ENCODE data around the gene LRRC4C.

DNA sequence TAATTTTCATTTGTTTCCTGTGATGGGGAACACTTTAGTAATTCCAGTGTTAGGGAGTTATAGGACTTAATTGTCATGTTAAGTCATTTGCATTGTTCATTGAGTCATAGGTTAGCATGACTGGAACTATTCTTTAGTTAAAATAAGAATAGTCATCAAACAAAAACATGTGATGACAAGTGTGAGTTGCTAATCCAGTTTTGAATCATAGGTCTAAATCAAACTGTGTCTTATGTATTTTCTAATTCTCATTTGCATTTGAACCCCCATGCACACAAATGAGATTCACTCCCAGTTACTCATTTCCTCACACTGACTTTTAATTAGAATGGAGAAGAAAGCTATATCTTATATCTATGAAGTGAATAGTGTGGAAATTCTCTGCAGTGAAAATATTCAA is 405.6 kb downstream of the LRRC4C start:
- no peak for TF ChIP-seq POLR2AphosphoS5 (IDR thresholded peaks at IDR 0.05; ENCODE audit: low read depth, low read length)
- TF ChIP-seq, protein P1, sequence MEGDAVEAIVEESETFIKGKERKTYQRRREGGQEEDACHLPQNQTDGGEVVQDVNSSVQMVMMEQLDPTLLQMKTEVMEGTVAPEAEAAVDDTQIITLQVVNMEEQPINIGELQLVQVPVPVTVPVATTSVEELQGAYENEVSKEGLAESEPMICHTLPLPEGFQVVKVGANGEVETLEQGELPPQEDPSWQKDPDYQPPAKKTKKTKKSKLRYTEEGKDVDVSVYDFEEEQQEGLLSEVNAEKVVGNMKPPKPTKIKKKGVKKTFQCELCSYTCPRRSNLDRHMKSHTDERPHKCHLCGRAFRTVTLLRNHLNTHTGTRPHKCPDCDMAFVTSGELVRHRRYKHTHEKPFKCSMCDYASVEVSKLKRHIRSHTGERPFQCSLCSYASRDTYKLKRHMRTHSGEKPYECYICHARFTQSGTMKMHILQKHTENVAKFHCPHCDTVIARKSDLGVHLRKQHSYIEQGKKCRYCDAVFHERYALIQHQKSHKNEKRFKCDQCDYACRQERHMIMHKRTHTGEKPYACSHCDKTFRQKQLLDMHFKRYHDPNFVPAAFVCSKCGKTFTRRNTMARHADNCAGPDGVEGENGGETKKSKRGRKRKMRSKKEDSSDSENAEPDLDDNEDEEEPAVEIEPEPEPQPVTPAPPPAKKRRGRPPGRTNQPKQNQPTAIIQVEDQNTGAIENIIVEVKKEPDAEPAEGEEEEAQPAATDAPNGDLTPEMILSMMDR (IDR thresholded peaks at IDR 0.05), result no peak

All from Panc1 (cell line).